SK-N-SH (cell line): ENCODE data around the gene PPP3CB. TPM values are rescaled to one million over a fixed set of nuclear protein-coding genes. Genes with fewer than 3 reads are reported as not detected.

Experiments
- CTCF ChIA-PET: fragments of 300-600, 350-600 bp; formaldehyde crosslinking; extraction: SDS; loops from one replicate; lab custom pipeline; 2021; lab: Yijun Ruan, JAX
- POLR2A ChIA-PET: fragments of 350-600 bp; sonication (Branson Sonifier 250); formaldehyde crosslinking; extraction: SDS; loops from one replicate; lab custom pipeline; 2020; ENCODE audit warnings: antibody characterized with exemption, inconsistent platforms; lab: Yijun Ruan, JAX
- DNase-seq: peaks from one replicate; pipeline ENCODE4 v3.0.0; 2012
- H2AFZ ChIP-seq: fragments of 200-600 bp; sonication (generic); 2 replicates; pipeline ENCODE4 v1.8.1; 2016; ENCODE audit warnings: antibody characterized with exemption, mild to moderate bottlenecking, low read depth
- H3F3A ChIP-seq: fragments of 200-600 bp; sonication (generic); replicated peaks from 2 replicates; pipeline ENCODE3; 2016; ENCODE audit warnings: antibody characterized with exemption, mild to moderate bottlenecking; ENCODE audit not compliant: insufficient read depth
- H3K27ac ChIP-seq, 2 experiments: fragments of 200-500 bp in 1 of 2; fragments of 200-600 bp in 1 of 2; sonication (Bioruptor generic) in 1 of 2; sonication (generic), shearing (Covaris generic) in 1 of 2; 2 replicates each; pipeline versions ENCODE4 v1.5.1 to v1.6.1; 2014 to 2016; ENCODE audit warnings: low read depth in 2 of 2, inconsistent platforms in 1 of 2, low read length in 1 of 2, mild to moderate bottlenecking in 1 of 2, mixed read lengths in 1 of 2
- H3K27me3 ChIP-seq: fragments of 200-600 bp; sonication (generic), shearing (Covaris generic); 2 replicates; pipeline ENCODE4 v1.6.1; 2016; ENCODE audit warnings: mixed run types; ENCODE audit not compliant: insufficient read depth
- H3K36me3 ChIP-seq, 2 experiments: fragments of 200-500 bp in 1 of 2; fragments of 200-600 bp in 1 of 2; sonication (Bioruptor generic) in 1 of 2; sonication (generic) in 1 of 2; replicated peaks in 1 of 2; 2 replicates each; pipeline versions ENCODE3 to v1.5.1; 2014 to 2016; ENCODE audit warnings: low read length in 1 of 2, mild to moderate bottlenecking in 1 of 2; ENCODE audit not compliant: insufficient read depth in 2 of 2, control insufficient read depth in 1 of 2
- H3K4me1 ChIP-seq, 2 experiments: fragments of 200-500 bp in 1 of 2; fragments of 200-600 bp in 1 of 2; sonication (Bioruptor generic) in 1 of 2; sonication (generic), shearing (Covaris generic) in 1 of 2; 2 replicates each; pipeline versions ENCODE4 v1.5.1 to v1.6.1; 2014 to 2016; ENCODE audit warnings: low read depth in 1 of 2, low read length in 1 of 2, mixed run types in 1 of 2; ENCODE audit not compliant: insufficient read depth in 2 of 2, control insufficient read depth in 1 of 2
- H3K4me2 ChIP-seq: fragments of 200-600 bp; sonication (generic), shearing (Covaris generic); 2 replicates; pipeline ENCODE4 v1.6.1; 2017; ENCODE audit warnings: mixed run types
- H3K4me3 ChIP-seq, 2 experiments: fragments of 200-500 bp in 1 of 2; fragments of 200-600 bp in 1 of 2; sonication (Bioruptor generic) in 1 of 2; sonication (generic), shearing (Covaris generic) in 1 of 2; 2 replicates each; pipeline versions ENCODE4 v1.5.1 to v1.8.1; 2014 to 2016; ENCODE audit warnings: low read depth in 2 of 2, inconsistent platforms in 1 of 2, low read length in 1 of 2, mild to moderate bottlenecking in 1 of 2, mixed read lengths in 1 of 2, moderate library complexity in 1 of 2
- H3K79me2 ChIP-seq: fragments of 200-600 bp; sonication (generic); 2 replicates; pipeline ENCODE4 v1.8.1; 2017; ENCODE audit warnings: mild to moderate bottlenecking; ENCODE audit not compliant: insufficient read depth
- H3K9ac ChIP-seq: fragments of 200-600 bp; sonication (generic); 2 replicates; pipeline ENCODE4 v1.6.1; 2017; ENCODE audit warnings: mixed run types
- H3K9me2 ChIP-seq: fragments of 200-600 bp; sonication (generic); 2 replicates; pipeline ENCODE4 v1.6.1; 2017; ENCODE audit warnings: mixed run types
- H3K9me3 ChIP-seq: fragments of 200-600 bp; sonication (generic); 2 replicates; pipeline ENCODE4 v1.6.1; 2017; ENCODE audit warnings: mixed run types, mild to moderate bottlenecking, moderate library complexity
- H4K20me1 ChIP-seq: fragments of 200-600 bp; sonication (generic); 2 replicates; pipeline ENCODE4 v1.6.1; 2017; ENCODE audit warnings: mild to moderate bottlenecking, mixed run types; ENCODE audit not compliant: insufficient read depth
- CHD2 ChIP-seq: fragments of 150-350 bp; IDR thresholded peaks from 2 replicates; pipeline ENCODE4 v1.6.1; 2018; ENCODE audit warnings: low read length; ENCODE audit not compliant: partially characterized antibody
- CTCF ChIP-seq: fragments of 200-600 bp; sonication (generic); IDR thresholded peaks from 2 replicates; pipeline ENCODE4 v1.6.1; 2017; ENCODE audit warnings: antibody characterized with exemption, mild to moderate bottlenecking, moderate library complexity
- EP300 ChIP-seq, 2 experiments: IDR thresholded peaks; 2 replicates each; pipeline versions ENCODE4 v1.4.0 to v1.6.1; 2012; ENCODE audit warnings: borderline replicate concordance in 1 of 2, low read depth in 1 of 2, low read length in 1 of 2
- EZH2phosphoT487 ChIP-seq: fragments of 200-600 bp; sonication (generic); IDR thresholded peaks from 2 replicates; pipeline ENCODE4 v1.6.1; 2017; ENCODE audit warnings: low read depth, mixed run types, mild to moderate bottlenecking, antibody characterized with exemption, moderate library complexity, borderline replicate concordance
- FOXM1 ChIP-seq: IDR thresholded peaks from 2 replicates; pipeline ENCODE4 v1.4.0; 2012; ENCODE audit warnings: low read depth, mild to moderate bottlenecking
- MAX ChIP-seq: IDR thresholded peaks from 2 replicates; pipeline ENCODE4 v1.4.0; 2012; ENCODE audit warnings: low read depth
- NRF1 ChIP-seq: IDR thresholded peaks from 2 replicates; pipeline ENCODE4 v1.6.1; 2012; ENCODE audit warnings: low read depth, mild to moderate bottlenecking, low read length
- PBX3 ChIP-seq: IDR thresholded peaks from 2 replicates; pipeline ENCODE4; 2012
- POLR2AphosphoS5 ChIP-seq: IDR thresholded peaks from 2 replicates; pipeline ENCODE4 v1.6.1; 2012; ENCODE audit warnings: low read depth, low read length
- RAD21 ChIP-seq: IDR thresholded peaks from 2 replicates; pipeline ENCODE4 v1.6.1; 2012; ENCODE audit warnings: mild to moderate bottlenecking, low read length
- RCOR1 ChIP-seq: fragments of 150-350 bp; IDR thresholded peaks from 2 replicates; pipeline ENCODE4 v1.6.1; 2017; ENCODE audit warnings: antibody characterized with exemption, low read length
- RXRA ChIP-seq: IDR thresholded peaks from 2 replicates; pipeline ENCODE4 v1.4.0; 2012; ENCODE audit warnings: low read depth, mild to moderate bottlenecking, borderline replicate concordance
- SMC3 ChIP-seq: IDR thresholded peaks from 2 replicates; pipeline ENCODE4 v1.6.1; 2012; ENCODE audit warnings: low read depth, low read length, improper control_type of control experiment
- TEAD4 ChIP-seq: IDR thresholded peaks from 2 replicates; pipeline ENCODE4 v1.4.0; 2012; ENCODE audit warnings: mild to moderate bottlenecking, borderline replicate concordance; ENCODE audit not compliant: insufficient read depth
- USF2 ChIP-seq: fragments of 150-350 bp; IDR thresholded peaks from 2 replicates; pipeline ENCODE4 v1.6.1; 2017; ENCODE audit warnings: antibody characterized with exemption, low read length, low read depth, borderline replicate concordance
- ZBTB33 ChIP-seq: IDR thresholded peaks from 2 replicates; pipeline ENCODE4 v1.4.0; 2012; ENCODE audit warnings: low read depth, borderline replicate concordance
- WGBS: methylation state at CpG from one replicate; pipeline ENCODE4 v1.1.6; 2017; ENCODE audit warnings: low lambda C conversion rate; 5-methylcytosine and 5-hydroxymethylcytosine counted together
- polyA plus RNA-seq, 3 experiments: library from polyadenylated mRNA; depleted of rRNA; stranded (reverse); fragments of >200 nt; gene quantifications; 2 replicates each; pipeline ENCODE4 v1.2.3, GENCODE V29; 2012

The PPP3CB gene
- polyA plus RNA-seq, 1 of the 3 experiments (the other 2 are of a cell fraction), result 14.5 TPM

GRCh38 chr10:73410897-73411296, 84.9 kb downstream of the PPP3CB start (continued):
- TF ChIP-seq PBX3, result no peak
- no peak for TF ChIP-seq TEAD4
- TF ChIP-seq RAD21, result no peak
- TF ChIP-seq RCOR1, result no peak
- no peak for TF ChIP-seq EP300 (IDR thresholded peaks at IDR 0.05; ENCODE audit: borderline replicate concordance in 1 of 2, low read depth in 1 of 2, low read length in 1 of 2)
- no peak for TF ChIP-seq ZBTB33
- TF ChIP-seq NRF1, result no peak
- TF ChIP-seq, all 33 proteins: peak for 0

- Histone ChIP-seq H3K79me2 (peaks cover 98% of the 10 kb centered on the region), H3K4me2 (no peak overlapping the region), H3K9me3 (no peaks in the 10 kb centered on the region), H3F3A (peaks cover 8% of the 10 kb centered on the region), H3K27me3 (no peaks in the 10 kb centered on the region), H3K36me3 (peaks cover 3 to 24% of the 10 kb centered on the region in 2 experiments), H3K4me3 (no peak overlapping the region), H3K4me1 (peaks cover 5 to 8% of the 10 kb centered on the region in 2 experiments; a peak in 1 of 4 replicates), H4K20me1 (peaks cover 59% of the 10 kb centered on the region), H3K9ac (no peak overlapping the region), H3K27ac (no peak overlapping the region), H2AFZ (no peak overlapping the region), H3K9me2 (no peaks in the 10 kb centered on the region)
- 92% methylated on average over 4 of the region's 4 CpGs for WGBS
- ChIA-PET POLR2A (no interaction called here), CTCF (no interaction called here)
- no peak for DNase-seq
- TF ChIP-seq EP300 (IDR thresholded peaks at IDR 0.05; ENCODE audit: borderline replicate concordance in 1 of 2, low read depth in 1 of 2, low read length in 1 of 2), result no peak
- TF ChIP-seq CTCF, result no peak
- TF ChIP-seq PBX3, result no peak
- TF ChIP-seq POLR2AphosphoS5, result no peak
- no peak for TF ChIP-seq USF2
- no peak for TF ChIP-seq CHD2
- no peak for TF ChIP-seq EZH2phosphoT487
- no peak for TF ChIP-seq RXRA
- no peak for TF ChIP-seq SMC3
- TF ChIP-seq MAX, result no peak
- no peak for TF ChIP-seq FOXM1
These were observed 86.8 kb downstream of the PPP3CB start for GRCh38 chr10:73408978-73409521.
